B cell (primary cell): ENCODE results near the gene STAM. TPM values are rescaled to one million over a fixed set of nuclear protein-coding genes. Genes with fewer than 3 reads are reported as not detected.
A peak's percentile ranks its signal among the peaks of the same experiment; 100 is the strongest.

Experiments used
- ATAC-seq: fragments of 200-7000 bp; cut with Tn5 transposase; one replicate; pipeline ENCODE4 v1.10.0; 2021; ENCODE audit warnings: low read depth, mild to moderate bottlenecking, moderate number of reproducible peaks, moderate library complexity
- CTCF ChIA-PET: fragments of 350-600 bp; sonication (Branson Sonifier 250); formaldehyde crosslinking; loops from one replicate; lab custom pipeline; 2021; ENCODE audit warnings: antibody characterized with exemption, inconsistent platforms; lab: Charles Lee
- POLR2A ChIA-PET: fragments of 350-600 bp; sonication (Branson Sonifier 250); formaldehyde crosslinking; loops from one replicate; lab custom pipeline; 2021; ENCODE audit warnings: antibody characterized with exemption; lab: Charles Lee
- DNase-seq: peaks from one replicate; pipeline ENCODE4 v3.0.0; 2013
- H2AFZ ChIP-seq: 2 replicates; pipeline ENCODE4 v1.6.1; 2012; ENCODE audit warnings: mild to moderate bottlenecking, low read depth, low read length; ENCODE audit not compliant: insufficient read depth, poor library complexity, severe bottlenecking
- H3K27ac ChIP-seq, 2 donors: 1 replicate in 1 of 2; 2 replicates in 1 of 2; pipeline ENCODE4 v1.5.1; 2012 to 2013; ENCODE audit warnings: low read length in 2 of 2, mild to moderate bottlenecking in 2 of 2, moderate library complexity in 1 of 2
- H3K27me3 ChIP-seq, 4 experiments: fragments of 200-600 bp in 1 of 4; sonication (generic) in 1 of 4; replicated peaks in 1 of 4; 1 replicate in 2 of 4; 2 replicates in 2 of 4; pipeline versions ENCODE4 v1.6.1 to v1.7.0; 2013 to 2016; ENCODE audit warnings: low read length in 3 of 4, mild to moderate bottlenecking in 2 of 4, mixed read lengths in 1 of 4, moderate library complexity in 1 of 4; ENCODE audit not compliant: insufficient read depth in 4 of 4, control insufficient read depth in 3 of 4; ENCODE audit errors: control extremely low read depth in 1 of 4
- H3K36me3 ChIP-seq, 2 experiments: replicated peaks in 1 of 2; 1 replicate in 1 of 2; 2 replicates in 1 of 2; pipeline versions ENCODE4 v1.6.1 to v1.7.1; 2013; ENCODE audit warnings: low read length in 1 of 2; ENCODE audit not compliant: insufficient read depth in 2 of 2, control insufficient read depth in 1 of 2; ENCODE audit errors: control extremely low read depth in 1 of 2, extremely low read depth in 1 of 2
- H3K4me1 ChIP-seq, 2 donors: fragments of 200-600 bp in 1 of 2; sonication (generic) in 1 of 2; 1 replicate in 1 of 2; 2 replicates in 1 of 2; pipeline versions ENCODE4 v1.5.1 to v1.6.1; 2013 to 2017; ENCODE audit warnings: low read length in 2 of 2; ENCODE audit not compliant: control insufficient read depth in 2 of 2, insufficient read depth in 2 of 2
- H3K4me2 ChIP-seq: replicated peaks from 2 replicates; pipeline ENCODE3; 2012; ENCODE audit warnings: mild to moderate bottlenecking, low read depth, low read length; ENCODE audit not compliant: poor library complexity, severe bottlenecking
- H3K4me3 ChIP-seq, 5 experiments: fragments of 200-600 bp in 1 of 5; sonication (generic) in 1 of 5; 1 replicate in 3 of 5; 2 replicates in 2 of 5; pipeline versions ENCODE4 v1.5.1 to v1.7.0; 2011 to 2016; ENCODE audit warnings: low read length in 4 of 5, mild to moderate bottlenecking in 4 of 5, low read depth in 2 of 5, control low read depth in 1 of 5, moderate library complexity in 1 of 5; ENCODE audit not compliant: insufficient read depth in 1 of 5; ENCODE audit errors: control extremely low read depth in 1 of 5, extremely low read depth in 1 of 5
- H3K79me2 ChIP-seq: fragments of 200-600 bp; sonication (generic); one replicate; pipeline ENCODE4 v1.6.0; 2016; ENCODE audit warnings: low read length; ENCODE audit not compliant: control insufficient read depth, insufficient read depth
- H3K9ac ChIP-seq: fragments of 200-600 bp; sonication (generic); 2 replicates; pipeline ENCODE4 v1.6.1; 2017; ENCODE audit warnings: mild to moderate bottlenecking, low read length, moderate library complexity
- H3K9me3 ChIP-seq, 3 donors: one replicate each; pipeline versions ENCODE4 v1.6.1 to v1.7.1; 2013; ENCODE audit warnings: low read length in 2 of 3; ENCODE audit not compliant: control insufficient read depth in 2 of 3, insufficient read depth in 1 of 3; ENCODE audit errors: control extremely low read depth in 1 of 3
- H4K20me1 ChIP-seq: 2 replicates; pipeline ENCODE4 v1.6.0; 2012; ENCODE audit warnings: mild to moderate bottlenecking, low read length; ENCODE audit not compliant: insufficient read depth, control insufficient read depth, poor library complexity, severe bottlenecking
- H3K27ac Mint-ChIP-seq: one replicate; pipeline ENCODE4 v1.8.0; 2021; ENCODE audit warnings: mixed read lengths
- H3K27me3 Mint-ChIP-seq: one replicate; pipeline ENCODE4 v1.8.0; 2021; ENCODE audit warnings: mixed read lengths
- H3K4me1 Mint-ChIP-seq: one replicate; pipeline ENCODE4 v1.8.0; 2021; ENCODE audit warnings: mixed read lengths
- H3K4me3 Mint-ChIP-seq: one replicate; pipeline ENCODE4 v1.8.0; 2021; ENCODE audit warnings: mixed read lengths
- H3K9me3 Mint-ChIP-seq: one replicate; pipeline ENCODE4 v1.8.0; 2022; ENCODE audit warnings: mixed read lengths; ENCODE audit not compliant: insufficient read depth
- CTCF ChIP-seq: fragments of 200-600 bp; IDR thresholded peaks from one replicate; pipeline ENCODE4 v1.8.0; 2022; ENCODE audit warnings: antibody characterized with exemption, mild to moderate bottlenecking
- EZH2 ChIP-seq: IDR thresholded peaks from 2 replicates; pipeline ENCODE4 v1.6.1; 2012; ENCODE audit warnings: borderline replicate concordance, low read depth, mild to moderate bottlenecking, moderate library complexity, low read length; ENCODE audit not compliant: insufficient read depth, poor library complexity, severe bottlenecking
- whole genome bisulfite sequencing: methylation state at CpG from one replicate; pipeline ENCODE4 v1.1.5; 2013; ENCODE audit warnings: missing lambda C conversion rate; ENCODE audit not compliant: insufficient coverage; 5-methylcytosine and 5-hydroxymethylcytosine counted together
- intact Hi-C: fragments of 100-400 bp; cut with micrococcal nuclease; formaldehyde crosslinking; loops from one replicate; pipeline ENCODE4 v1.10.0; 2022
- polyA plus RNA-seq: library from polyadenylated mRNA; depleted of rRNA; stranded (reverse); fragments of >200 nt; gene quantifications from 2 replicates; pipeline ENCODE4 v1.2.3, GENCODE V29; 2012
- total RNA-seq, 2 donors: library from RNA; stranded (reverse); fragments of 120-200 nt in 1 of 2; gene quantifications; 1 replicate in 1 of 2; 2 replicates in 1 of 2; pipeline versions ENCODE4 v1.2.3 to v1.2.4, GENCODE V29; 2013 to 2022

The STAM gene
- total and polyA plus RNA-seq, 2 donors (not counting 1 experiment from before 2014, with no cell fraction given) = 9.1 to 35.1 TPM

- Histone ChIP-seq H3K4me2 (peak overlapping the region; percentile 53), H3K79me2 (peaks cover 63% of the 10 kb centered on the region), H3K27me3 (no peaks in the 10 kb centered on the region), H2AFZ (peak overlapping the region; percentile 20), H3K36me3 (peaks cover 0 to 1% of the 10 kb centered on the region in 2 experiments), H3K9me3 (no peaks in the 10 kb centered on the region), H4K20me1 (no peaks in the 10 kb centered on the region), H3K9ac (peak overlapping the region; percentile 40), H3K4me1 (peaks cover 10 to 11% of the 10 kb centered on the region in 2 donors), H3K27ac (peak overlapping the region; percentile 15 to 68), H3K4me3 (peak overlapping the region in 3 of 5 experiments; percentile 10 to 49 (median 18))
- Mint-ChIP-seq H3K4me3 (peak overlapping the region; percentile 82), H3K4me1 (peaks cover 35% of the 10 kb centered on the region), H3K27ac (peak overlapping the region; percentile 73), H3K27me3 (no peaks in the 10 kb centered on the region), H3K9me3 (no peaks in the 10 kb centered on the region)
- TF ChIP-seq EZH2 = no peak
- no peak for TF ChIP-seq CTCF
- ChIA-PET CTCF (interaction anchor here (0.7 kb wide), 1 partner anchor 996 kb away, joined by 7 read pairs; no protein-coding TSS in a partner anchor), POLR2A (interaction anchor here (0.7 kb wide), 1 partner anchor 14 kb away, joined by 3 read pairs; no protein-coding TSS in a partner anchor)
- intact Hi-C loops = loop anchor here (2.0 kb wide), 3 partner anchors 13 to 25 kb away; partner anchors contain the start of gene STAM
- DNase-seq (peak; percentile 57), ATAC-seq (peak; percentile 79)
- WGBS = 80% methylated on average over 1 of the region's 11 CpGs
These were observed 25.4 kb downstream of the STAM start for GRCh38 chr10:17669185-17669872.

GRCh38 chr10:17671307-17671706 is 27.4 kb downstream of the STAM start:
- H3K4me1 ChIP-seq = peaks cover 10 to 11% of the 10 kb centered on the region in 2 donors
- H3K9ac ChIP-seq = no peak overlapping the region
- POLR2A ChIA-PET = interaction anchor here (0.6 to 1.4 kb wide), 2 partner anchors 16 to 596 kb away, joined by 5 to 6 read pairs; no protein-coding TSS in a partner anchor
- TF ChIP-seq CTCF (no peak), EZH2 (no peak)
- intact Hi-C loops = no loop called here
- H3K27ac ChIP-seq = no peak overlapping the region
- H2AFZ ChIP-seq = no peak overlapping the region
- H3K79me2 ChIP-seq = peaks cover 67% of the 10 kb centered on the region
- peaks cover 0 to 1% of the 10 kb centered on the region in 2 experiments for H3K36me3 ChIP-seq
- no peak overlapping the region for H3K4me2 ChIP-seq
- ATAC-seq = no peak
- no peak overlapping the region for H3K4me3 ChIP-seq
- Mint-ChIP-seq H3K4me1 (peaks cover 33% of the 10 kb centered on the region), H3K4me3 (no peak overlapping the region), H3K27ac (no peak overlapping the region), H3K27me3 (no peaks in the 10 kb centered on the region), H3K9me3 (no peaks in the 10 kb centered on the region)
- no peaks in the 10 kb centered on the region for H4K20me1 ChIP-seq
- no peaks in the 10 kb centered on the region for H3K27me3 ChIP-seq
- WGBS = no CpG with 5 or more reads among the region's 3 CpGs
- no peak for DNase-seq
- CTCF ChIA-PET = interaction anchor here (1.6 to 2.9 kb wide), 2 partner anchors 65 kb away, joined by 4 to 7 read pairs; no protein-coding TSS in a partner anchor
- no peaks in the 10 kb centered on the region for H3K9me3 ChIP-seq
